Kidney (tissue), 14 donors: ENCODE data around the gene MT1H. TPM values are rescaled to one million over a fixed set of nuclear protein-coding genes. Genes with fewer than 3 reads are reported as not detected.
"Not testable (repeated sequence)": the region's sequence is repeated elsewhere in the genome, so short reads cannot be mapped to it uniquely, and the experiment has no call there.

ENCODE experiments used
- DNase-seq, 5 donors: peaks; one replicate each; pipeline ENCODE4 v3.0.0-alpha.2; 2013 to 2020
- FAIRE-seq: peaks from 2 replicates; lab custom pipeline; 2012; peaks lifted over from hg19 to GRCh38; lab: Jason Lieb, UNC
- H3K27ac ChIP-seq, 2 donors: one replicate each; pipeline ENCODE4 v1.7.0; 2013; ENCODE audit warnings: low read depth in 2 of 2, low read length in 2 of 2, inconsistent platforms in 1 of 2
- H3K27me3 ChIP-seq: one replicate; pipeline ENCODE4 v1.7.1; 2013; ENCODE audit warnings: low read length, inconsistent platforms; ENCODE audit not compliant: control insufficient read depth, insufficient read depth
- H3K36me3 ChIP-seq, 3 donors: one replicate each; pipeline versions ENCODE4 v1.7.0 to v1.7.1; 2013; ENCODE audit warnings: low read length in 3 of 3, control low read depth in 1 of 3, inconsistent platforms in 1 of 3; ENCODE audit not compliant: insufficient read depth in 3 of 3, control insufficient read depth in 2 of 3
- H3K4me1 ChIP-seq, 3 donors: one replicate each; pipeline versions ENCODE4 v1.7.0 to v1.7.1; 2013; ENCODE audit warnings: low read length in 3 of 3, inconsistent platforms in 1 of 3, low read depth in 1 of 3; ENCODE audit not compliant: control insufficient read depth in 2 of 3, insufficient read depth in 2 of 3
- H3K4me3 ChIP-seq, 3 donors: one replicate each; pipeline versions ENCODE4 v1.7.0 to v1.8.1; 2013; ENCODE audit warnings: low read length in 3 of 3, control low read depth in 1 of 3, inconsistent platforms in 1 of 3
- H3K9ac ChIP-seq, 3 donors: one replicate each; pipeline versions ENCODE4 v1.7.0 to v1.7.1; 2013; ENCODE audit warnings: low read length in 3 of 3, control low read depth in 1 of 3, inconsistent platforms in 1 of 3
- H3K9me3 ChIP-seq, 3 donors: one replicate each; pipeline versions ENCODE4 v1.7.0 to v1.7.1; 2013; ENCODE audit warnings: low read length in 3 of 3, control low read depth in 1 of 3, inconsistent platforms in 1 of 3; ENCODE audit not compliant: control insufficient read depth in 2 of 3, insufficient read depth in 1 of 3
- intact Hi-C: fragments of 100-400 bp; cut with DNase I; formaldehyde crosslinking; loops from one replicate; pipeline ENCODE4 v1.11.1; 2022
- polyA plus RNA-seq: library from polyadenylated mRNA; stranded (reverse); fragments of 350-450 nt; fragmentation: Illumina TruSeq; extraction: RNeasy Lipid Tissue Mini Kit (QIAGEN cat#74804); gene quantifications from one replicate; pipeline ENCODE4 v1.2.3, GENCODE V29; 2014; ENCODE audit warnings: low read depth, low replicate concordance; ENCODE audit not compliant: insufficient read depth
- total RNA-seq: library from RNA; stranded (reverse); fragmentation: NEBNext Ultra II Directional; extraction: Animal tissue kit (Norgen Biotek cat#: 25700); gene quantifications from one replicate; pipeline ENCODE4 v1.2.1, GENCODE V29; 2021
- TF ChIP-seq, protein P1 (sequence below): IDR thresholded peaks from 3 replicates; pipeline ENCODE4 v1.5.1; 2012; ENCODE audit warnings: mild to moderate bottlenecking, moderate library complexity, borderline replicate concordance; ENCODE audit not compliant: insufficient read depth; ENCODE audit errors: extremely low read depth
- donor health status: control.
- donor health status: control.
- donor health status: control.
- donor health status: control.
- donor health status: control.
- donor health status: DM: yes; HTN: yes; CAD: no.
- donor health status: Normal renal cell carcinoma (clear cell type).

MT1H gene
- total and polyA plus RNA-seq, 2 donors from 2014 or later: 4.4 to 606 TPM

DNA sequence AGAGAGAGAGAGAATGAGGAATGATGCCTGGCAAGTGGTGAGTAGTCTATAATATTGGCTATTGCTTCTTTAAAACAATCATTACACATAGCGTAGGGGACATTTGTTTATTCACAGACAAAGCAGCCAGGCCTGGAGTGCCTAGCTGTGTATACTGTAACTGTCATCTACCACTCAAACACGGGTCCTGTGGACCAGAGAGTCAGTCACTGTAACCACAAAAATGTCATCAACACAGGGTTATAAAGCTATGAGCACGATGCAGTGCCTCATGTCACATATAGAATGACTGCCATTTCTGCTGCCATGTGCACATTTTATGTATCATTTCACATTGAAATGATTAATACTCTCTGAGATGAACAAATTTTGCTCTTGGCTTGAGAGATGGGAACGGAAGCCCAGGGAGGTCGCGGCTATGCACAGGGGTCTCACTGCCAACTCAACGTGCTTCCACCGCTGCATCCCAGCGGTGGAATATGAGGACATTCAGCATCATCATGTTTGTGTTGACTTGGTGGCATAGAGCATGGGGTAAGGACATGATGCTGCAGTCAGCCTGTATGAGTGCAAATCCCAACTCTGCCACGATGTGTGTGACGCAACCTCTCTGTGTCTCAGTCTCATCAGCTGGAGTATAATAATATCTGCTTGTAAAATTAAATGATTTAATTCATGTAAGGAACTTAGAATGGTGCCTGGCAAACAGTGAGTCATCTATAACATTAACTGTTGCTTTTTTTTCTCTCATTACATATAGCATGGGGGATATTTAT lies 3.3 kb downstream of the MT1H start:
- no peaks in the 10 kb centered on the region for H3K36me3 ChIP-seq
- peaks cover 50% of the 10 kb centered on the region for H3K27me3 ChIP-seq
- TF ChIP-seq, protein P1, sequence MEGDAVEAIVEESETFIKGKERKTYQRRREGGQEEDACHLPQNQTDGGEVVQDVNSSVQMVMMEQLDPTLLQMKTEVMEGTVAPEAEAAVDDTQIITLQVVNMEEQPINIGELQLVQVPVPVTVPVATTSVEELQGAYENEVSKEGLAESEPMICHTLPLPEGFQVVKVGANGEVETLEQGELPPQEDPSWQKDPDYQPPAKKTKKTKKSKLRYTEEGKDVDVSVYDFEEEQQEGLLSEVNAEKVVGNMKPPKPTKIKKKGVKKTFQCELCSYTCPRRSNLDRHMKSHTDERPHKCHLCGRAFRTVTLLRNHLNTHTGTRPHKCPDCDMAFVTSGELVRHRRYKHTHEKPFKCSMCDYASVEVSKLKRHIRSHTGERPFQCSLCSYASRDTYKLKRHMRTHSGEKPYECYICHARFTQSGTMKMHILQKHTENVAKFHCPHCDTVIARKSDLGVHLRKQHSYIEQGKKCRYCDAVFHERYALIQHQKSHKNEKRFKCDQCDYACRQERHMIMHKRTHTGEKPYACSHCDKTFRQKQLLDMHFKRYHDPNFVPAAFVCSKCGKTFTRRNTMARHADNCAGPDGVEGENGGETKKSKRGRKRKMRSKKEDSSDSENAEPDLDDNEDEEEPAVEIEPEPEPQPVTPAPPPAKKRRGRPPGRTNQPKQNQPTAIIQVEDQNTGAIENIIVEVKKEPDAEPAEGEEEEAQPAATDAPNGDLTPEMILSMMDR: no peak
- H3K9ac ChIP-seq: no peak overlapping the region
- no peak for DNase-seq
- no peak for FAIRE-seq
- H3K27ac ChIP-seq: no peak overlapping the region
- peaks cover 0 to 8% (median 0%) of the 10 kb centered on the region in 3 donors for H3K4me1 ChIP-seq
- intact Hi-C loops: no loop called here
- no peaks in the 10 kb centered on the region for H3K9me3 ChIP-seq
- H3K4me3 ChIP-seq: no peak overlapping the region

DNA sequence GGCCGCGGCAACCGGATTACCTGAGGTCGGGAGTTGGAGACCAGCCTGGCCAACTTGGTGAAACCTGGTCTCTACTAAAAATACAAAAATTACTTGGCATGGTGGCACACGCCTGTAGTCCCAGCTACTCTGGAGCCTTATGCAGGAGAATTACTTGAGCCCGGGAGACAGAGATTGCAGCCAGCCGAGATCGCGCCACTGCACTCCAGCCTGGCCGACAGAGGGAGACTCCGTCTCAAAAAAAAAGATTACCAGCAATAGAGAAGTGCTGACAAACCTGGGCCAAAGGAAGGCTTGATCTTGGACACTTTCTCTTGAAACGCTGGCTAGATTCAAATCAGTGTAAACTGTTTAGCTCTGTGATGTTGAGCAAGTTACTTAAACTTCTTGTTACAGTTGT lies 4.3 kb downstream of the MT1H start:
- intact Hi-C loops: no loop called here

DNA sequence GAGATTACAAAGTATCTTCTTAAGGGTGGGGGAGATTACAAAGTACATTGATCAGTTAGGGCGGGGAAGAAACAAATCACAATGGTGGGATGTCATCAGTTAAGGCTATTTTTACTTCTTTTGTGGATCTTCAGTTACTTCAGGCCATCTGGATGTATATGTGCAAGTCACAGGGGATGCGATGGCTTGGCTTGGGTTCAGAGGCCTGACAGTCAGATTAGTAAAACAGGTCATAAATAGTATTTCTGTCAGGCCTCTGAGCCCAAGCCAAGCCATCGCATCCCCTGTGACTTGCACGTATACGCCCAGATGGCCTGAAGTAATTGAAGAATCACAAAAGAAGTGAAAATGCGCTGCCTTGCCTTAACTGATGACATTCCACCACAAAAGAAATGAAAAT lies 5.0 kb downstream of the MT1H start:
- H3K27me3 ChIP-seq: peaks cover 37% of the 10 kb centered on the region
- H3K4me3 ChIP-seq, H3K36me3 ChIP-seq, intact Hi-C loops, DNase-seq, H3K9ac ChIP-seq, FAIRE-seq, H3K9me3 ChIP-seq, H3K4me1 ChIP-seq, H3K27ac ChIP-seq: not testable (repeated sequence)

More for the DNA sequence above, 4.3 kb downstream of the MT1H start:
- H3K4me1 ChIP-seq: peaks cover 0 to 3% (median 0%) of the 10 kb centered on the region in 3 donors
- no peaks in the 10 kb centered on the region for H3K36me3 ChIP-seq
- DNase-seq (peak in 3 of 5 donors; percentile 42 to 60 (median 49)), FAIRE-seq (no peak)
- no peaks in the 10 kb centered on the region for H3K9me3 ChIP-seq
- no peak overlapping the region for H3K27ac ChIP-seq
- H3K4me3 ChIP-seq: no peak overlapping the region
- peaks cover 41% of the 10 kb centered on the region for H3K27me3 ChIP-seq
- TF ChIP-seq, protein P1: peak; percentile 47
- H3K9ac ChIP-seq: no peak overlapping the region

DNA sequence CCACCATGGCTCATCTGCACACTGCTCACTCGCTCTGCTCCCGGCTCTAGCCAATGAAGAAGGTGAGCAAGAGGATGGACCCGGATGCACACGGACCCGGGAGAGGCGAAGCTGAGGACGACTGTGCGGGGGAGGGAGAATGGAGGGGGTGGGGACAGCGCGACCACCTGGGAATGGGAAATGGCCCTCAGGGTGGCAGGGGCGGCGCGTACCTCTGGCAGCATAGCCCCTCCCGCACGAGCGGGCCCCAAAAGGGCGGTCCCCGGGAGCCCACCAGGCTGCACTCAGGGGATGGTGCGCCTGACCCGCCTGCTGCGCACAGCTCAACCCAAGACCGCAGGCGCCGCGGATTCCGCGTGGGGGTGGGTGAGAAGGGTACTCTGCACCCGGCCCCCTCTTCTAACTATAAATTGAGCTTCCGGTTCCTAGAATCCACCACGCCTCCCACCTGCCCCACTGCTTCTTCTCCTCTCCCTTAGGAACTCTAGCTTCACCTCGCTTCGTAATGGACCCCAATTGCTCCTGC lies 6.1 kb downstream of the MT1H start:
- H3K4me1 ChIP-seq: no peaks in the 10 kb centered on the region
- H3K4me3 ChIP-seq: peak overlapping the region in 2 of 3 donors; percentile 36 to 56
- H3K36me3 ChIP-seq: no peaks in the 10 kb centered on the region
- peaks cover 27% of the 10 kb centered on the region for H3K27me3 ChIP-seq
- FAIRE-seq (no peak), DNase-seq (peak in 1 of 5 donors; percentile 44)
- intact Hi-C loops: no loop called here
- TF ChIP-seq, protein P1: no peak
- no peak overlapping the region for H3K9ac ChIP-seq
- no peak overlapping the region for H3K27ac ChIP-seq
- no peaks in the 10 kb centered on the region for H3K9me3 ChIP-seq
